Measurements from ENCODE around the gene ZNF385A.

Gene ZNF385A

GRCh38 chr12:54394281-54394719 is 9.8 kb upstream of the ZNF385A start:
- peaks cover 0 to 24% (median 10%) of the 10 kb centered on the region in 4 donors for H3K4me1 ChIP-seq
- H3K27ac ChIP-seq: peak overlapping the region; percentile 0 to 36
- peak; percentile 62 to 74 for TF ChIP-seq CTCF (IDR thresholded peaks at IDR 0.05)
- no peaks in the 10 kb centered on the region for H3K27me3 ChIP-seq
- H3K9me3 ChIP-seq: no peaks in the 10 kb centered on the region
- DNase-seq: no peak
- intact Hi-C loops (cut with DNase I; ENCODE audit: low total_unique reads): no loop called here
- peaks cover 51 to 62% (median 60%) of the 10 kb centered on the region in 3 donors for H3K36me3 ChIP-seq
- no peak overlapping the region for H3K4me3 ChIP-seq

- Histone ChIP-seq H3K27ac (peak overlapping the region; percentile 0 to 36), H3K4me1 (peaks cover 0 to 22% (median 10%) of the 10 kb centered on the region in 4 donors)
- intact Hi-C loops (cut with DNase I; ENCODE audit: low total_unique reads): no loop called here
These were observed 9.2 kb upstream of the ZNF385A start for GRCh38 chr12:54393743-54394142.

GRCh38 chr12:54393207-54393609 is 8.7 kb upstream of the ZNF385A start:
- Histone ChIP-seq H3K27me3 (no peaks in the 10 kb centered on the region), H3K36me3 (peaks cover 40 to 51% (median 49%) of the 10 kb centered on the region in 3 donors), H3K9me3 (no peaks in the 10 kb centered on the region), H3K27ac (peak overlapping the region; percentile 0 to 36), H3K4me1 (peaks cover 0 to 22% (median 8%) of the 10 kb centered on the region in 4 donors), H3K4me3 (no peak overlapping the region)
- intact Hi-C loops (cut with DNase I; ENCODE audit: low total_unique reads): no loop called here
- TF ChIP-seq CTCF (IDR thresholded peaks at IDR 0.05): no peak
- no peak for DNase-seq

More at GRCh38 chr12:54393743-54394142, 9.2 kb upstream of the ZNF385A start:
- no peaks in the 10 kb centered on the region for H3K9me3 ChIP-seq
- no peak for DNase-seq
- no peak for TF ChIP-seq CTCF (IDR thresholded peaks at IDR 0.05)
- H3K27me3 ChIP-seq: no peaks in the 10 kb centered on the region
- H3K4me3 ChIP-seq: no peak overlapping the region
- H3K36me3 ChIP-seq: peaks cover 46 to 56% (median 54%) of the 10 kb centered on the region in 3 donors

- Histone ChIP-seq H3K27ac (peak overlapping the region; percentile 0 to 36), H3K9me3 (no peaks in the 10 kb centered on the region), H3K36me3 (peaks cover 35 to 45% (median 43%) of the 10 kb centered on the region in 3 donors), H3K4me1 (peaks cover 0 to 27% (median 8%) of the 10 kb centered on the region in 4 donors), H3K27me3 (no peaks in the 10 kb centered on the region), H3K4me3 (no peak overlapping the region)
- TF ChIP-seq CTCF (IDR thresholded peaks at IDR 0.05): no peak
- no peak for DNase-seq
- intact Hi-C loops (cut with DNase I; ENCODE audit: low total_unique reads): no loop called here
These were observed 8.1 kb upstream of the ZNF385A start for GRCh38 chr12:54392485-54393206.

- Histone ChIP-seq H3K4me1 (peaks cover 0 to 34% (median 6%) of the 10 kb centered on the region in 4 donors), H3K4me3 (peak overlapping the region; percentile 32 to 37), H3K27me3 (no peaks in the 10 kb centered on the region), H3K9me3 (no peaks in the 10 kb centered on the region), H3K36me3 (peaks cover 19 to 28% (median 26%) of the 10 kb centered on the region in 3 donors), H3K27ac (peak overlapping the region; percentile 38 to 62)
- no peak for DNase-seq
- no peak for TF ChIP-seq CTCF (IDR thresholded peaks at IDR 0.05)
- intact Hi-C loops (cut with DNase I; ENCODE audit: low total_unique reads): no loop called here
These were observed 6.4 kb upstream of the ZNF385A start for GRCh38 chr12:54390668-54391551.
